ENCODE data around the gene LEKR1.
"Not testable (repeated sequence)": the region's sequence is repeated elsewhere in the genome, so short reads cannot be mapped to it uniquely, and the experiment has no call there.

LEKR1 gene

GRCh38 chr3:156818273-156818651 is 7.9 kb upstream of the LEKR1 start:
- H3K4me1 ChIP-seq (ENCODE audit: control insufficient read depth, insufficient read depth, low read length): peaks cover 5% of the 10 kb centered on the region
- H3K36me3 ChIP-seq (ENCODE audit: control insufficient read depth, insufficient read depth, low read length): no peaks in the 10 kb centered on the region
- H3K27me3 ChIP-seq (ENCODE audit: control insufficient read depth, insufficient read depth, low read length, poor library complexity, severe bottlenecking): peaks cover 38% of the 10 kb centered on the region
- no peak overlapping the region for H3K4me3 ChIP-seq (ENCODE audit: insufficient read depth, low read depth, low read length)
- 88 to 91% methylated on average over 2 of the region's 2 CpGs for WGBS, 2 experiments
- H3K27ac ChIP-seq (ENCODE audit: insufficient read depth, low read depth, low read length, poor library complexity, severe bottlenecking): no peak overlapping the region
- no peaks in the 10 kb centered on the region for H3K9me3 ChIP-seq (ENCODE audit: control insufficient read depth, low read length)

GRCh38 chr3:156818890-156819289 is 7.3 kb upstream of the LEKR1 start:
- H3K4me1 ChIP-seq (ENCODE audit: control insufficient read depth, insufficient read depth, low read length): peaks cover 5% of the 10 kb centered on the region
- 88 to 94% methylated on average over 2 of the region's 3 CpGs for WGBS, 2 experiments
- no peak overlapping the region for H3K27ac ChIP-seq (ENCODE audit: insufficient read depth, low read depth, low read length, poor library complexity, severe bottlenecking)
- peaks cover 38% of the 10 kb centered on the region for H3K27me3 ChIP-seq (ENCODE audit: control insufficient read depth, insufficient read depth, low read length, poor library complexity, severe bottlenecking)
- no peaks in the 10 kb centered on the region for H3K9me3 ChIP-seq (ENCODE audit: control insufficient read depth, low read length)
- no peaks in the 10 kb centered on the region for H3K36me3 ChIP-seq (ENCODE audit: control insufficient read depth, insufficient read depth, low read length)
- no peak overlapping the region for H3K4me3 ChIP-seq (ENCODE audit: insufficient read depth, low read depth, low read length)

- Histone ChIP-seq H3K27ac (ENCODE audit: insufficient read depth, low read depth, low read length, poor library complexity, severe bottlenecking) (no peak overlapping the region), H3K27me3 (ENCODE audit: control insufficient read depth, insufficient read depth, low read length, poor library complexity, severe bottlenecking) (peaks cover 34% of the 10 kb centered on the region), H3K36me3 (ENCODE audit: control insufficient read depth, insufficient read depth, low read length) (no peaks in the 10 kb centered on the region), H3K4me3 (ENCODE audit: insufficient read depth, low read depth, low read length) (no peak overlapping the region), H3K9me3 (ENCODE audit: control insufficient read depth, low read length) (no peaks in the 10 kb centered on the region), H3K4me1 (ENCODE audit: control insufficient read depth, insufficient read depth, low read length) (peaks cover 5% of the 10 kb centered on the region)
- 94 to 99% methylated on average over 4 to 5 of the region's 6 CpGs for WGBS, 2 experiments
Observed at GRCh38 chr3:156819842-156820691, 6.1 kb upstream of the LEKR1 start.

DNA sequence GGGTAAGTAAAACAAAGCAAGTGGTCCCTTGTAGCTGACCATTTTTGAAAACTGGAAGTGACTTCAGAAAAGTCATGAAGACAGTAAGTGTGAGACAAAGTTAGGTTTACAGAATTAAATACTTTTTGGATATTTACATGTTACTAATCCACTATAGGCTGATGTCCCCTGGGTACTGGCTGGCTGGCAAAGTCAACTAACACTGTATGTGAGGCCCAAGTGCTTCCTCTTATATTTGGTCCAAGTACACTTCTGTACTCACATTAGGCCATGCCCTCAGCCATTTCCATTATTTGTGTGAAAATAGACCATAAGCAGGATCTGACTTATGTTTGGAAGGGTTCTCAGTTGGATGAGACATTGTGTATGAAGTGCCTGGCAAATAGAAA is 5.5 kb upstream of the LEKR1 start:
- Histone ChIP-seq H3K27me3 (ENCODE audit: control insufficient read depth, insufficient read depth, low read length, poor library complexity, severe bottlenecking) (peaks cover 28% of the 10 kb centered on the region), H3K9me3 (ENCODE audit: control insufficient read depth, low read length) (no peaks in the 10 kb centered on the region), H3K27ac (ENCODE audit: insufficient read depth, low read depth, low read length, poor library complexity, severe bottlenecking) (no peak overlapping the region)

DNA sequence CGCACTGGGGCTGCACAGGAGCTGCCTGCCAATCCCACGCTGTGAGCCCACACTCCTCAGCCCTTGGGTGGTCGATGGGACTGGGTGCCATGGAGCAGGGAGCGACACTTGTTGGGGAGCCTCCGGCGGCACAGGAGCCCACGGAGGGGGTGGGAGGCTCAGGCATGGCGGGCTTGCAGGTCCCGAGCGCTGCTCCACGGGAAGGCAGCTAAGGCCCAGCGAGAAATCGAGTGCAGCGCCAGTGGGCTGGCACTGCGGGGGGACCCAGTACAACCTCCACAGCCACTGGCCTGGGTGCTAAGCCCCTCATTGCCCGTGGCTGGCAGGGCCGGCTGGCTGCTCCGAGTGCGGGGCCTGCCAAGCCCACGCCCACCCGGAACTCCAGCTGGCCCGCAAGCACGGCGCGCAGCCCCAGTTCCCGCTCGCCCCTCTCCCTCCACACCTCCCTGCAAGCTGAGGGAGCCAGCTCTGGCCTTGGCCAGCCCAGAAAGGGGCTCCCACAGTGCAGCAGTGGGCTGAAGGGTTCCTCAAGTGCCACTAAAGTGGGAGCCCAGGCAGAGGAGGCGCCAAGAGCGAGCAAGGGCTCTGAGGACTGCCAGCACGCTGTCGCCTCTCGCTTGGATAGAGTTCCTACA is 3.4 kb upstream of the LEKR1 start:
- not testable (repeated sequence) for H3K9me3 ChIP-seq (ENCODE audit: control insufficient read depth, low read length); H3K27ac ChIP-seq (ENCODE audit: insufficient read depth, low read depth, low read length, poor library complexity, severe bottlenecking); H3K36me3 ChIP-seq (ENCODE audit: control insufficient read depth, insufficient read depth, low read length); H3K4me1 ChIP-seq (ENCODE audit: control insufficient read depth, insufficient read depth, low read length); H3K4me3 ChIP-seq (ENCODE audit: insufficient read depth, low read depth, low read length)
- peaks cover 22% of the 10 kb centered on the region for H3K27me3 ChIP-seq (ENCODE audit: control insufficient read depth, insufficient read depth, low read length, poor library complexity, severe bottlenecking)
- 96% methylated on average over 31 to 32 of the region's 32 CpGs for WGBS, 2 experiments

More for the DNA sequence above, 5.5 kb upstream of the LEKR1 start:
- Histone ChIP-seq H3K36me3 (ENCODE audit: control insufficient read depth, insufficient read depth, low read length) (no peaks in the 10 kb centered on the region), H3K4me3 (ENCODE audit: insufficient read depth, low read depth, low read length) (no peak overlapping the region), H3K4me1 (ENCODE audit: control insufficient read depth, insufficient read depth, low read length) (peaks cover 5% of the 10 kb centered on the region)

DNA sequence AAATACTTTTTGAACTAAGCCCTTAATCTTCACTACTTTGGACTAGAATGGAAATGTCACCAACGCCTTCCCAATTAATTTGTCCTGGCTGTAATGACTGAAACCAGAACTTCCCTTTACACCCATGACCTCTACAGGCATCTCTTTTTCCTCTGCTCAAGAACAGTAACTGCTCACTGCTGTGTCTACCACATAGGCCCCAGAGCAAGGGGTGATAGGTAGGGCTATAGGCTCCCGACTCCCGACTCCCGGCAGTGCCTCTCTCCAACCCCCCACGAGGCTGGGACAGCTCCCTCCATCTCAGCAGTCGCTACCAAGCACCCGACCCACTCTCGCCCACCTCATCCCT is 384 bp upstream of the LEKR1 start:
- WGBS, 2 experiments: 22 to 25% methylated on average over 8 of the region's 8 CpGs
- Histone ChIP-seq H3K9me3 (ENCODE audit: control insufficient read depth, low read length) (no peaks in the 10 kb centered on the region), H3K4me3 (ENCODE audit: insufficient read depth, low read depth, low read length) (peak overlapping the region; percentile 50), H3K4me1 (ENCODE audit: control insufficient read depth, insufficient read depth, low read length) (peaks cover 6% of the 10 kb centered on the region), H3K27ac (ENCODE audit: insufficient read depth, low read depth, low read length, poor library complexity, severe bottlenecking) (no peak overlapping the region), H3K27me3 (ENCODE audit: control insufficient read depth, insufficient read depth, low read length, poor library complexity, severe bottlenecking) (peaks cover 20% of the 10 kb centered on the region), H3K36me3 (ENCODE audit: control insufficient read depth, insufficient read depth, low read length) (no peaks in the 10 kb centered on the region)

- Histone ChIP-seq H3K27me3 (ENCODE audit: control insufficient read depth, insufficient read depth, low read length, poor library complexity, severe bottlenecking) (peaks cover 20% of the 10 kb centered on the region), H3K27ac (ENCODE audit: insufficient read depth, low read depth, low read length, poor library complexity, severe bottlenecking) (no peak overlapping the region), H3K9me3 (ENCODE audit: control insufficient read depth, low read length) (no peaks in the 10 kb centered on the region), H3K36me3 (ENCODE audit: control insufficient read depth, insufficient read depth, low read length) (no peaks in the 10 kb centered on the region), H3K4me1 (ENCODE audit: control insufficient read depth, insufficient read depth, low read length) (peaks cover 6% of the 10 kb centered on the region), H3K4me3 (ENCODE audit: insufficient read depth, low read depth, low read length) (peak overlapping the region; percentile 50)
- WGBS, 2 experiments: 23 to 26% methylated on average over 15 to 16 of the region's 16 CpGs
Observed at GRCh38 chr3:156826896-156827882, 1.0 kb downstream of the LEKR1 start.

DNA sequence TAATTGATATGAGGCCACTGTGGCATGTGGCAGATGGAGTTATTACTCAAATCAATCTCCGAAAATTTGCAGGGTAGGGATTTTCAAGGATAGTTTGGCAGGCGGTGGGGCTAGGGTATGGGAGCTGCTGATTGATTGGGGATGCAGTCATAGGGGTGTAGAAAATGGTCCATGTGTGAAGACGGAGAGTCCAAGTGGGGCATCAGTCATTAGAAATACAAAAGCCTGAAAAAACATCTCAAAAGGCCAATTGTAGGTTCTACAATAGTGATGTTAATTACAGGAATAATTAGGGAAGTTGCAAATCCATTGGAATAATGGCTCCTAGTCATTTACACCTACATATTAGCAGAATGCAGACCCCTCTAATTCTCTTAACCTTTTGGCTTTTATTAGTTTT is 4.9 kb downstream of the LEKR1 start:
- WGBS, 2 experiments: 46 to 57% methylated on average over 3 of the region's 3 CpGs

DNA sequence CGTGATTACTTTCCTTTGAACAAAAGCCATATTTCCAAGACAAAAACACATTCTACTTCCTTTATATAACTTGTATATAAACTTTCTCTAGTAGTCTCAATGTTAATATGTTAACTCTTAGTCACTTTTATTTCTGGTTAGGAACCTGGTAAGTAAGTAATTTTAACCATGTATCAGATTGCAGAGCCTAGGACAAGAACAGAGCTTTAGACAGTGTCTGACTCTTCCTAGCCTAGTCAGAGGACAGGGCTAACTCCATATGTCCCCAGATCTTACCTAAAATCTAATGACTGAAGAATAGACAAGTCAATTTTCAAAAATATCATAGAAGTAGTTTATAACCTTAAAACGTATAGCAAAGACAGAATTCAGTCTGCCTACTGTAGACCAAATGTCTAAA is 8.3 kb downstream of the LEKR1 start:
- no peaks in the 10 kb centered on the region for H3K4me1 ChIP-seq (ENCODE audit: control insufficient read depth, insufficient read depth, low read length)
- H3K9me3 ChIP-seq (ENCODE audit: control insufficient read depth, low read length): no peaks in the 10 kb centered on the region
- no peak overlapping the region for H3K4me3 ChIP-seq (ENCODE audit: insufficient read depth, low read depth, low read length)
- H3K27ac ChIP-seq (ENCODE audit: insufficient read depth, low read depth, low read length, poor library complexity, severe bottlenecking): no peak overlapping the region
- H3K36me3 ChIP-seq (ENCODE audit: control insufficient read depth, insufficient read depth, low read length): no peaks in the 10 kb centered on the region
- 73 to 92% methylated on average over 1 of the region's 2 CpGs for WGBS, 2 experiments
- H3K27me3 ChIP-seq (ENCODE audit: control insufficient read depth, insufficient read depth, low read length, poor library complexity, severe bottlenecking): no peaks in the 10 kb centered on the region

More for the DNA sequence above, 4.9 kb downstream of the LEKR1 start:
- Histone ChIP-seq H3K4me1 (ENCODE audit: control insufficient read depth, insufficient read depth, low read length) (peaks cover 6% of the 10 kb centered on the region), H3K9me3 (ENCODE audit: control insufficient read depth, low read length) (no peaks in the 10 kb centered on the region), H3K27me3 (ENCODE audit: control insufficient read depth, insufficient read depth, low read length, poor library complexity, severe bottlenecking) (peaks cover 20% of the 10 kb centered on the region), H3K36me3 (ENCODE audit: control insufficient read depth, insufficient read depth, low read length) (no peaks in the 10 kb centered on the region), H3K27ac (ENCODE audit: insufficient read depth, low read depth, low read length, poor library complexity, severe bottlenecking) (no peak overlapping the region), H3K4me3 (ENCODE audit: insufficient read depth, low read depth, low read length) (no peak overlapping the region)
